GM21529 (cell line): ENCODE data around the gene DCAF17.

Experiments
- ATAC-seq: cut with Tn5 transposase; IDR thresholded peaks from one replicate; pipeline ENCODE4 v1.9.1; 2021; ENCODE audit not compliant: unreplicated experiment

The DCAF17 gene, protein sequence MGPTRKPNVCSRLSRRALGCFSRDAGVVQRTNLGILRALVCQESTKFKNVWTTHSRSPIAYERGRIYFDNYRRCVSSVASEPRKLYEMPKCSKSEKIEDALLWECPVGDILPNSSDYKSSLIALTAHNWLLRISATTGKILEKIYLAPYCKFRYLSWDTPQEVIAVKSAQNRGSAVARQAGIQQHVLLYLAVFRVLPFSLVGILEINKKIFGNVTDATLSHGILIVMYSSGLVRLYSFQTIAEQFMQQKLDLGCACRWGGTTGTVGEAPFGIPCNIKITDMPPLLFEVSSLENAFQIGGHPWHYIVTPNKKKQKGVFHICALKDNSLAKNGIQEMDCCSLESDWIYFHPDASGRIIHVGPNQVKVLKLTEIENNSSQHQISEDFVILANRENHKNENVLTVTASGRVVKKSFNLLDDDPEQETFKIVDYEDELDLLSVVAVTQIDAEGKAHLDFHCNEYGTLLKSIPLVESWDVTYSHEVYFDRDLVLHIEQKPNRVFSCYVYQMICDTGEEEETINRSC

DNA sequence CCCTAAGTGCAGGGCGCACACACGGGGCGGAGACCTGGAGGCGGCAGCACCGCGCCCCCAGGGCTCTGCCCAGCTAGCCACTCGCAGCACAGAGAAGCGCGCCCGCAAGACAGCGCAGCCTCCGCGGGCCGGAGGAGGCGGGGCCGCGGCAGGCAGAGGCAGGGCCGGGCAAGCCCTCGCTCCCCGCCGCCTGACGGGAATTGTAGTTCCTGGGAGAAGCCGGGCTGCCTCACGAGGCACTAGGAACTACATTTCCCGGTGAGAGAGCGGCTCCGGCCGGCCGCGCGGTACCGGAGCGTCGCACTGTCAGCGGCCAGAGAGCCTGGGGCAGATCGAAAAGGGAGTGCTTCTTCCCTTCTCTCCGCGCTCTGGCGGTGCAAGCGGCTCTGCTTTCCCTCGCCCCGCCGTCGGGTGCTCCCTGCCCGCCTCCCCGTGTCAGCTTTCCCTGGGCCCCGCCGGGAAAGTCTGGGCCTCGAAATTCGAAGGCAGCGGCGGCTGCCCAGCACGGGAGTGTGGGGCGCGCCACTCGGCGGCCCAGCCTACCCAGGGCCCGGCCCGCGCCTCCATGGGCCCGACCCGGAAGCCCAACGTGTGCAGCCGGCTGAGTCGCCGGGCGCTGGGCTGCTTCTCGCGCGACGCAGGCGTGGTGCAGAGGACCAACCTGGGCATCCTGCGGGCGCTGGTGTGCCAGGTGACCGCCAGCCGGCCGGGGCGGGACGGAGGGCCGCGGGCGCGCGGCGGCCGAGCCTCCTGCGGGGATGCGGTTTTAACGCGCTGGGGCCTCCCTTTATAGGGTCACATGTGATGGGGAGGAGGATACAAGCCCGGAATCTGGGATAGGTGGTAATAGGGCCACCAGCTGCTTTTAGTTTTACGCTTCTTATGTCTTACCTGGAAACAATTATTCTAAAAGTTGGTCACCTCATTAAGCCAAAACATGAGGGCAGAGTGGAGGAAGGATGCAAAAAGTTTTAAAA is at the start of gene DCAF17:
Gene DCAF17 (plus strand): TSS at position 214 of the 977 bp plus-strand sequence. CDS start 352 bp downstream, at position 566.
- peak; percentile 91 for ATAC-seq

DNA sequence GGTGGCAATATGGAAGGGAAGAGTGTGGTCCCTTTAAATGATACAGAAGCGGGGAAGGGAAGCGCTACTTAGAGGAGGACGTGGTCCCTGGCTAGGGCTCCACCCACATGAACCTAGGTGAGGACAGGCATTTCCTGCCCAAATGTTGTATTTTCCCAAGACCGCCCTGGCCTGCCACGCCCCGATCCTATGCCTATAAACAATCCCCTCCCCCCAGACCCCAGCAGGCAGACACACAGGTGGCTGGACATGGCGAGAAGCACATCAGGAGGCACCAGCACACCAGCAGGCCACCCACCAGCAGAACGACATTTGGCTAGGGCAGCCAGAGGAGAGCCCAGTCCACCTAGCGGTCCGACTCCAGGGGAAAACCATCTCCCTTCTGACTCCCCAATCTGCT is 47.4 kb upstream of the DCAF17 start:
- ATAC-seq = no peak

DNA sequence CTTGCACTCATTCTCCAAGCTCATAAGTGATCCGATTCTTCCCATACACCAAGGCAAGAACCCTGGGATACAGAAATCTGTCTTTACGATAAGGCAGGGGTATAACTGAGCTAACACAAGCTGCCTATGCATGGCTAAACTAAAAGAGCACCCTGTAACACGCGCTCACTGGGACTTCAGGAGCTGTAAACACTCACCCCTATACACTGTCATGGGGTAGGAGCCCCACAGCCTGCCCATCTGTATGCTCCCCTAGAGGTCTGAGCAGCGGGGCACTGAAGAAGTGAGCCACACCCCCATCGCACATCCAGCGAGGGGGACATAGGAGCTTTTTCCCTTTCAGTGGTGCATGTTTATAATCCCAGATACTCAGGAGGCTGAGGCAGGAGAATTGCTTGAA is 47.0 kb upstream of the DCAF17 start:
- ATAC-seq = no peak

DNA sequence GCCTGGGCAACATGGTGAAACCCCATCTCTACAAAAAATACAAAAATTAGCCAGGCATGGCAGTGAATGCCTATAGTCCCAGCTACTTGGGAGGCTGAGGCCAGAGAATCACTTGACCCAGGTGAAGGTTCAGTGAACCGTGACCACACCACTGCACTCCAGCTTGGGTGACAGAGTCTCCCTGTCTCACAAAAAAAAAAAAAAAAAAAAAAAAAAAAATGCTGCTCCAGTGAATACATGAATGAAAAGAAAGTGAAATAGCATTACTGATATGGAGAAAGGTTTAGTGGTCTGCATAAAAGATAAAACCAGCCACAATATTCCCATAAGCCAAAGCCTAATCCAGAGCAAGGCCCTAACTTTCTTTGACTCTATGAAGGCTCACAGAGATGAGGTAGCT is 44.7 kb upstream of the DCAF17 start:
- peak; percentile 57 for ATAC-seq

DNA sequence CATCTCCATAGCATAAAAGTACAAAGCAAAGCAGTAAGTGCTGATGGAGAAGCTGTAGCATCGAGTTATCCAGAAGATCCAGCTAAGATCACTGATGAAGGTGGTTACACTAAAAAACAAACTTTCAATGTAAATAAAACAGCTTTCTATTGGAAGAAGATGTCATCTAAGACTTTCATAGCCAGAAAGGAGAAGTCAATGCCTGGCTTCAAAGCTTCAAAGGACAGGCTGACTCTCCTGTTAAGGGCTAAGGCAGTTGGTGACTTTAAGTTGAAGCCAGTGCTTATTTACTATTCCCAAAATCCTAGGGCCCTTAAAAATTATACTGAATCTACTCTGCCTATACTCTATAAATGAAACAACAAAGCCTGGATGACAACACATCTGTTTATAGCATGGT is 44.2 kb upstream of the DCAF17 start:
- peak; percentile 12 for ATAC-seq

DNA sequence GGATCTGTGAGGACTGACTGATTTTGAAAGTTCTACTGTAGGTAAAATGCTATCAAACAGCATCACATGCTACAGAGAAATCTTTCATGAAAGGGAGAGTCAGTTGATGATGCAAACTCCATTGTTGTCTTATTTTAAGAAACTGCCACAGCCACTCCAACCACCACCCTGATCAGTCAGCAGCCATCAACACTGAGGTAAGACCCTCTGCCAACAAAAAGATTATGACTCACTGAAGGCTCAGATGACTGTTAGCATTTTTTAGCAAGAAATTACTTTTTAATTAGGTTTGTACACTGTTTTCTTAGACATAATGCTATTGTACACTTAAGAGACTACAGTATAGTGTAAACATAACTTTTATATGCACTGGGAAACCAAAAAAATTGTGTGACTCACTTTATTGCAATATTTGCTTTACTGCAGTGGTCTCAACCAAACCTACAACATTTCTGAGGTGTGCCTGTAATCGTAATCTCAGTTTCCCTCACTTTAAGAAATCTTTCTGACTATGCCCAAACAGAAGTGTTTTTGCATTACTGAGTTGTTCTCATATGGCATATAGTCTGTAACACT is 43.0 kb upstream of the DCAF17 start:
- ATAC-seq = no peak

DNA sequence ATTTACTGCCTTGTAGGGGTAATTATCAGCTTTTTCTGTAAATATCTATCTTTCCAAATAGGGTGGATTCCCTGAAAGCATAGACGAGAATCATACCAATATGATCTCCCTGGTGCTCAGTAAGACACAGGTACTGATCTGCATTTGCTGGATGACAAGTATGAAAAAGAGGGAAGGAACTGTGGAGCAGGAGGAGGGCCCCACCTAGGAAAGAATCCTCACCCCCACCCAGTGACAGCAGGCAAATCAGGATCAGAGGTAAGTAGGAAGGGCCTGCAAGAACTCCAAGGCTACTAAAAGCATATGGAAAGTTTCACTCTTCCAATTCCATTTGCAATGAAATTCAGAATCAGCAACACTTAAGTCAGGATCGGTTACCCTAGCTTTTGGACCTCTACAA is 42.5 kb upstream of the DCAF17 start:
- no peak for ATAC-seq

DNA sequence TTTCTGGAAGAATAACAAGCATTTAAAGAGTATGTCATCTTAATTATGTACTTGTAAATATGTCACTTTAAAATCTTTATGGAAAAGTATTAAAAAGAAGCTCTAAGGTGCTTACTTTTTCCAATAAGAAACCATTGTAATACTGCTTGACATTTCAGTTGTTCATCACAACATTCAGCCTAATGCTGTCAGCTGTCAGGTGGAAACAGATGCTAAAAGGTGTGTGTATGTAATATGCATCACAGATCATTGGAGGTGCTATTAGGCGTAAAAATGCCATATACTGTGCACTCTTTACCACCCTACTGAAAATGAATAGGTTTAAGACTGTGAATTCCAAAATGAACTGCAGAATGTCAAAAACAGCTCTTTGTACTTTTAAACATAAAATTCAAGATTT is 40.5 kb upstream of the DCAF17 start:
- ATAC-seq = no peak

DNA sequence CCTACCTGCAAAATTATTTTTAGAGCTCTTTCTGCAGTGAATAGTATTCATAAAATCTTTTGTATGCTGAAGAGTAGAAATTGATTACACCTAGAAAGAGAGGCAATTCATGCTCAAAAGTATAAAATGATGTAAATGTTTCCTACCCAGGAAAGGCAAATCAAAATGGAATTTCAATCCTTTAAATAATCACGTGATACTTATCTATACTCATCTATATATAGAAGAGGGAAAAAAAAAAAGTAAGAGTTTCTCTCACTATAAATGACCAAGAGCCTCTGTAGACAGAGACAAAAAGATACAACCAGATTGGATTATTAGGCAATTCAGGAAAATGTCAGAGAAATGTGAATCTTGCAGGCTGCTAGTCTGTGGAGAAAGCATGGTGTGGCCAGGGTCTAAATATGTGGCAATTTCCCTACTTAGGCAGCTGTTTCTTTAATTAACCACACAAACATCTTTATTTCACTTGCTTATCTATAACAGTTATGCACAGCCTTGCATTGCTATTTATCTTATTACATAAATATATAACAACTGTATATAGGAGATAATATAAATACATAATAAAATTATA is 39.8 kb upstream of the DCAF17 start:
- no peak for ATAC-seq

DNA sequence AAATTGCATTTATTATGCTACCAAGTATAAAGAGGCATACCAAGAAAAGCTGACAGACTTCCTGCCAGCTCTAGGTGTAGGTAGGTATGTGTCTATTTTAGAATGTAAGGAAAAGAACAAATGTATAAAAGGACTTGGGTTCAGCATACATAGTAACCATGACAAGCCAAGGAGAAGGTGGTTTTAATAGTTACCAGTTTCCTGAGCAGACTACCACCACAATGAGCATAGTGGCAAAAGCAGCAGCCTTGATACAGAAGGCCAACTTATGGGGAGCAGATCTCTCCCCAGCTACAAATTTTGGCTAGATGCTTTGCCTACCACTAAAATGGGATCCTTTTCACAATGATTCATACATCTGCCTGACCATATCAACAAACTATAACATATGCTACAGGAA is 34.7 kb upstream of the DCAF17 start:
- ATAC-seq = no peak

DNA sequence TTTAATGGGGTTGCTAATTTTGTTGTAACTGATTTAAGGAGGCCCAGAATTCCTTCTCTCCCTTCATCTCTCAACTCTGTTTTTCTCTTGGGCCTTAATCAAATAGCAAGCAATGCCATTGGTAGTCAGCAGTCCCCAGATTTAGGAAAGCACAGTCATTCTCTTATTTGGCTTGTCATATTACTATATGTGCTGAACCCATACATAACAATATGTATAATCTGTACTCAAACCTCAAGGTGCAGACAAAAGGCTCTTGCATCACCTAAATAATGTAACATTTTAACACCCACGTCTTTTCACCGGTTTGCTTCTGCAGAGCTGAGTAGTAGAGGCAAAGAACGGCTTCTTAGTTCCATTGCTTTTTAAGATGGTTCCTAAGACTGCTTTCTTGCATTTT is 33.6 kb upstream of the DCAF17 start:
- no peak for ATAC-seq

DNA sequence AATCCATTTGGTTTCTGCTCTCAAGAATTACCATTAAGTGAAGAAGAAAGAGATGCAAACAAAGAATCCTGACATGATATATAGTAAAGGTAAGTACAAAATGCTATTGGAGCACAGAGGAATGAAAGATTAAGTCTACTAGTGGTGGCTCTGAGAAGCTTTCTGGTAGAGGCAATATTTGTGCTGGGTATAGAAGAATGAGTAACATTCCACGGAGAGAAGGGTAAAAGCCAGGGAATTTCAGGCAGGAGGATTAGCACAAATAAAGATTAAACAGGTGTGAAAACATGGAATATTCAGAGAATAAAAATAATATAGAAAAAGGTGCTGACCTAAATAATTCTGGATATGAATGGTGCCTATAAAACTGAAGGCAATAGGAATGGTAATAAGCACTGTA is 32.1 kb upstream of the DCAF17 start:
- no peak for ATAC-seq

DNA sequence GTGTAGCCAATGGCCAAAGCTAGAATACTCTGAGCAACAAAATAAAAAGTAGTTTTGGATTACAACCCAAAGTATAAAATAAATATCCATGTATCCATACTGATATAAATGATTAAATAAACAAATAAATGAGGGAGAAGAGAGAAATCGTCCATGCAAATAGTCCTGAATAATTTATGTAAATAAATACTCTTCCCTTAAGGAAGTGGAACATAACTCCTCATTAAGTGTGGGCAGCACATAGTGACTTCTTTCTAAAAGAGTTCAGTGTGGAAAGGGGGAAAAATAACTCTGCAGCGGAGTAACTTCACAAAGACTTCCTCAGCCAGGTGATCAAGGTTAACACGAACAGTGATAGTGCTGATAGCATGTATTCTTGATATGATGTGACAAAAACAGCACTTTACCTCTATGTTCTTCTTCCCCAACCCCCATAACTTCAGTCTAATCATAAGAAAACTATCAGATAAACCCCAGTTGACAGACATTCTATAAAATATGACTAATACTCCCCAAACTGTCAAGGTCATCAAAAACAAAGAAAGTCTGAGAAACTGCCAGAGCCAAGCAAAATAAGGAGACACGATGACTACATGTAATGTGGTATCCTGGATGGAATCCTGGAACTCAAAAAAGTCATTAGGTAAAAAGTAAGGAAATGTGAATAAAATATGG is 31.0 kb upstream of the DCAF17 start:
- ATAC-seq = no peak

DNA sequence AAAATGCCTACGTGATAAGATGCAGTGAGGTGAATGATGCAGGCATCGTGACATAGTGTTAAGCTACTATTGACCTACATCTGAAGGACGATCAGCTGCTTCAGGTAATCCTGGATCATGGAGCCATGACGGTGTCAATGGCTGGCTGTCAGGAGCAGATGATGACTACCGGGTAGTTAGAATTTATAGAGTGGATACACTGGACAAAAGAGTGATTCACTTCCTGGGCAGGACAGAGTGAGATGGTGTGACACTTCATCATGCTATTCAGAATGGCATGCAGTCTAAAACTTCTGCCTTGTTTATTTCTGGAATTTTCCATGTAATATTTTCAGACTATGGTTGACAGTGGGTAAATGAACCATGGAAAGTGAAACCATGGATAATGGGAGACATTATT is 29.8 kb upstream of the DCAF17 start:
- no peak for ATAC-seq

DNA sequence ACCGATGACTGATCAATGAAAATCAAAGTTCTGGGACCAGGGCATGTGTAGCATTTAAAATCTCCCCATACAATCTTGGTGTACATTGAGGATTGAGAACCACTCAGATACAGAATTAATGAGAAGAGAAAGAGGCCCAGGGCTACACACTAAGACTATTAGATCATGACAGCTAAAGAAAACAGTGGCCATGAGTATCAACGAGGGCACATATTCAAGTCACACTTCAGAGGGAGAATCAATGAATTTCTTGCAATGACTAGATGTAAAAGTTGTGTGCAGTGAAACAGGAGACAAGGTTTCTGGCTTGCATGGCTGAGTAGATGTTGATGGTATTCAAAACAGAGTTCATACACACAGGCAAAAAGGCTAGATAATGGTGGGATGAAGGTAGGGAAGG is 29.3 kb upstream of the DCAF17 start:
- ATAC-seq = no peak

DNA sequence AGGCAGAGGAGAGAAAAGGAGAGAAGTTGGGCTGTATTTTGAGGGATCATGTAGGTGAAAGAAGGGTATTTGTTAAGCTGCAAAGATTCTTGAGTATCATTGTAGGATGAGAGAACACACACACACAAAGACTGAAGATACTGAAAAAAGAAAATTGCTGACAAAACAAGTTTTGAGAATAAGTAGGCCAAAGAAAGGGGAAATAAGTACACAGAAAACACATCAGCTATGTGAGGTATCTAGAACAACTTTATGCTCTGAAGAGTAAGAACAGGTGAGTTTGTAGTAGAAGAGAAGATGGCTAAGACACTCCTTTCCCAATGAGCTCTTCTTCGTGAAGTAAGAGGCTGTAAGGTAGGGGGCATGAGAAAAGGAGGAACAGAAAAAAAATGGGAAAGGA is 28.5 kb upstream of the DCAF17 start:
- no peak for ATAC-seq

DNA sequence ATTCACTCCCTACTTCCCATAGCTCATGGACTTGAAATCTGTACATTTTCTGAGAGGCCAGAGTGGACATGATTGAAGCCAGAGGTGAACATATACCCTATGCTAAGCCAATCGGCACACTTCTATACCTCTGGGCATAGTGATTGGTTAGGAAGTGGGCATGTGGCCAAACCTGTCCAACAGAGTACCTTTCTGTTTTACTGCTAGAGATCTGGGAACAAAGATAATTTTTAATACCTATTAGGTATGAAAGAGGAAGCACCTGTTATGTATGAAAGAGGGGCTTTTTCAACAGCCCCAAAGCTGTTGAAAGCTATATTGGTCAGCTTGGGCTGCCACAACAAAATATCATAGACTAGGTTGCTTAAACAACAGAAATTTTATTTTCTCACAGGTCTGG is 28.0 kb upstream of the DCAF17 start:
- ATAC-seq = peak; percentile 71

DNA sequence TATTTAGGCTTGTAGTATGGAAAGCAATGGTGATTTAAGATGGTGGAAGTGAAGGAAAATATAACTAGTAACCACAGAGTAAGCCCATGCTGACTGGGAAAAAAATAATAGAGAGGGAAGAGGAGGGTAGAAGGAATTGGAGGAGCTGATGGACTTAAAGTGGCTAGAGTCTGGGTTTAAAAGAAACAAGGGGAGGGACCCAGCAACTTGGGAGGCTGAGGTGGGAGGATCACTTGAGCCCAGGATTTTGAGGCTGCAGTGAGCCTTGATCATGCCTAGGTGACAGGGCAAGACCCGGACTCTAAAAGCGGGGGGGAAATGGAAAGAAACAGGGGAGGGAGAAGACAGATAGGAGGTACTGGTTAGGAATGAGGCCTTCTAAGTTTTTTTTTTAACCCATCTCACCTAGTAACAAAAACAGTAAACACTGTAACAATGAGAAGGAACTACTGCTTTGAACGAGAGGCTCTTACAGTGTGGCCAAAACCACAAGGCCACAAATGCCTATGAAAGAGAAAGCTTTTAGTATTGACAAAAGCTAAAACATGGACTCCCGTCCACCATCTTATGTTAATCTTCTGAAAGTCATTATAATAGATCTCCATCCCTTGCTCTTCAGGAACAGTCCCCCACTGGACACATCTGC is 26.9 kb upstream of the DCAF17 start:
- peak; percentile 50 for ATAC-seq

DNA sequence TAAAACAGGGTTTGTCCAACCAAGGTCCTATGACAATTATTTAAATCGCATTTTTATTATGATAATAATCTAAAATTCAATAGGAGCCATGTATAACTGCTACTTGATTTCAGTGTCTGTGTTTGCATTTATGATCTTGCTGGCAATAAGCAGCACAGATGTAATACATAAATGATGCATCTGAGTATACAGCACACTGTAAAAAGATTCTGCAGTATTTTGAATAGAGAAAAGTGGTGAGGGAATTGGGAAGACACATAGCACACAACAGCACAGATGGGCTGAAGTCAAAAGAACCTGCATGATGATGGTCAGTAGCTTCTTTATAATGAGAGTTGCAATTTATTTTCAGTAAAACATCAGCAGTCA is 26.4 kb upstream of the DCAF17 start:
- ATAC-seq = no peak

DNA sequence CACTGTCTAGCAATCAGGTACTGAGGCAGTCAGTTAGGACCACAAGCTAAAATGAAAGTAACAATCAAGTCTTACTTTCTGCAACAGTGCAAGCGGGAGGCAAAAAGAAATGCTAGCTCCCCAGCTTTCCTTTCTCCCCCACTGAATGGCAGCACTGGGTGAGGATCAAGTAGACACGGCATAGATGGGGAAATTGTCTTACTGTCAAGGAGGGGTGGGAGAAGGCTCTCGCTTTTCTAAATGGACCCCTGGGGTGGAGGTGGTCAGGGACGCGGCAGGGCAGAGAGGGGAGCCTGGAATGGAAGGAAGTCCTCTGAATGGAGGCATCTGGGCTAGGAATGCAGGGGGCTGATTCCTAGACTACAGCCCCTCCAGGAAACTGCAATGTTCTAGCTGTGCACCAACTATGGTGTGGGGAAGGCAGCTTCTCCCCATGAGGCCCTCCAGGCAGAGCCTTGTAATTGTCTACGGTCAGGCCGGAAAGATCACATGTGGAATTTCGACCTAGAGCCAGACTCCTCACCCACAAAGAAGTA is 24.5 kb upstream of the DCAF17 start:
- no peak for ATAC-seq
